H1 (cell line): ENCODE results near the gene ARFGAP3. TPM values are rescaled to one million over a fixed set of nuclear protein-coding genes. Genes with fewer than 3 reads are reported as not detected.

Source experiments
- CTCF ChIA-PET: fragments of 300-600 bp; sonication (Branson Sonifier 250); formaldehyde crosslinking; loops from one replicate; lab custom pipeline; 2021; ENCODE audit not compliant: partially characterized antibody; lab: Charles Lee
- POLR2A ChIA-PET: fragments of 300-600 bp; sonication (Branson Sonifier 250); formaldehyde crosslinking; loops from one replicate; lab custom pipeline; 2021; ENCODE audit warnings: inconsistent platforms; ENCODE audit not compliant: partially characterized antibody; lab: Charles Lee
- DNase-seq, 2 experiments: peaks; one replicate each; pipeline versions ENCODE4 v3.0.0 to v3.0.0-alpha.2; 2010 to 2022; ENCODE audit warnings: low spot score in 2 of 2, low read depth in 1 of 2, mixed read lengths in 1 of 2
- FAIRE-seq: peaks from 2 replicates; lab custom pipeline; 2011; peaks lifted over from hg19 to GRCh38; lab: Jason Lieb, UNC
- H2AFZ ChIP-seq: 2 replicates; pipeline ENCODE4 v1.8.1; 2012; ENCODE audit warnings: low read length, inconsistent platforms
- H2AK5ac ChIP-seq: 2 replicates; pipeline ENCODE4 v1.6.1; 2013; ENCODE audit warnings: low read depth, low read length
- H2BK120ac ChIP-seq: replicated peaks from 2 replicates; pipeline ENCODE3; 2013; ENCODE audit warnings: low read depth, low read length, inconsistent platforms
- H2BK12ac ChIP-seq: 2 replicates; pipeline ENCODE4 v1.6.1; 2013; ENCODE audit warnings: low read depth, low read length
- H2BK15ac ChIP-seq: 2 replicates; pipeline ENCODE4 v1.6.1; 2013; ENCODE audit warnings: low read length
- H2BK20ac ChIP-seq: 2 replicates; pipeline ENCODE4 v1.6.1; 2013; ENCODE audit warnings: low read length
- H2BK5ac ChIP-seq: 2 replicates; pipeline ENCODE4 v1.6.1; 2013; ENCODE audit warnings: low read depth, low read length
- H3K14ac ChIP-seq: 2 replicates; pipeline ENCODE4 v1.6.1; 2013; ENCODE audit warnings: inconsistent platforms; ENCODE audit not compliant: insufficient read length
- H3K18ac ChIP-seq: 2 replicates; pipeline ENCODE4 v1.6.1; 2013; ENCODE audit warnings: low read length; ENCODE audit errors: extremely low read depth
- H3K23ac ChIP-seq: 2 replicates; pipeline ENCODE4 v1.6.1; 2013; ENCODE audit warnings: inconsistent platforms; ENCODE audit not compliant: insufficient read length
- H3K23me2 ChIP-seq: 2 replicates; pipeline ENCODE4 v1.6.1; 2013; ENCODE audit warnings: low read depth, low read length
- H3K27ac ChIP-seq: 2 replicates; pipeline ENCODE4 v1.6.1; 2011; ENCODE audit warnings: low read depth, low read length, inconsistent platforms
- H3K27me3 ChIP-seq, 4 experiments: replicated peaks in 1 of 4; 1 replicate in 1 of 4; 2 replicates in 3 of 4; pipeline versions ENCODE4 v1.6.1 to v1.8.1; 2011 to 2013; ENCODE audit warnings: low read length in 3 of 4, mild to moderate bottlenecking in 3 of 4, inconsistent platforms in 2 of 4, mixed read lengths in 2 of 4, moderate library complexity in 1 of 4; ENCODE audit not compliant: control insufficient read depth in 3 of 4, insufficient read depth in 3 of 4; ENCODE audit errors: extremely low read depth in 1 of 4
- H3K36me3 ChIP-seq, 4 experiments: 2 replicates each; pipeline versions ENCODE4 v1.6.1 to v1.8.1; 2011 to 2013; ENCODE audit warnings: mild to moderate bottlenecking in 4 of 4, low read length in 3 of 4, moderate library complexity in 2 of 4, control low read depth in 1 of 4, inconsistent platforms in 1 of 4; ENCODE audit not compliant: insufficient read depth in 4 of 4, control insufficient read depth in 2 of 4
- H3K4ac ChIP-seq: replicated peaks from 2 replicates; pipeline ENCODE3; 2013; ENCODE audit warnings: low read length, low read depth, mixed read lengths, inconsistent platforms; ENCODE audit not compliant: insufficient read length
- H3K4me1 ChIP-seq, 4 experiments: replicated peaks in 1 of 4; 1 replicate in 1 of 4; 2 replicates in 3 of 4; pipeline versions ENCODE4 v1.6.1 to v1.8.1; 2011 to 2013; ENCODE audit warnings: low read length in 3 of 4, inconsistent platforms in 2 of 4, mixed read lengths in 1 of 4; ENCODE audit not compliant: insufficient read depth in 4 of 4, control insufficient read depth in 3 of 4
- H3K4me2 ChIP-seq, 2 experiments: 2 replicates each; pipeline versions ENCODE4 v1.6.1 to v1.8.1; 2011 to 2013; ENCODE audit warnings: low read depth in 2 of 2, low read length in 2 of 2, control low read depth in 1 of 2, inconsistent platforms in 1 of 2, mild to moderate bottlenecking in 1 of 2; ENCODE audit not compliant: insufficient read depth in 1 of 2
- H3K4me3 ChIP-seq, 4 experiments: fragments of 200-600, 300-600 bp in 1 of 4; sonication (generic), shearing (Covaris generic), sonication (Bioruptor Twin) in 1 of 4; 2 replicates each; pipeline versions ENCODE4 v1.5.1 to v1.8.1; 2011 to 2016; ENCODE audit warnings: low read length in 4 of 4, low read depth in 3 of 4, control low read depth in 2 of 4, inconsistent platforms in 2 of 4, mild to moderate bottlenecking in 2 of 4, mixed read lengths in 1 of 4, moderate library complexity in 1 of 4; ENCODE audit not compliant: insufficient read depth in 2 of 4; ENCODE audit errors: extremely low read depth in 1 of 4
- H3K56ac ChIP-seq: replicated peaks from 2 replicates; pipeline ENCODE3; 2013; ENCODE audit warnings: low read depth, mild to moderate bottlenecking, mixed read lengths, low read length, inconsistent platforms; ENCODE audit not compliant: insufficient read length
- H3K79me1 ChIP-seq: 2 replicates; pipeline ENCODE4 v1.6.1; 2013; ENCODE audit warnings: low read depth, low read length, control low read depth
- H3K79me2 ChIP-seq, 2 experiments: 2 replicates each; pipeline versions ENCODE4 v1.6.1 to v1.8.1; 2012 to 2013; ENCODE audit warnings: low read length in 2 of 2, mild to moderate bottlenecking in 2 of 2, inconsistent platforms in 1 of 2; ENCODE audit not compliant: insufficient read depth in 2 of 2, control insufficient read depth in 1 of 2
- H3K9ac ChIP-seq, 4 experiments: replicated peaks in 1 of 4; 1 replicate in 1 of 4; 2 replicates in 3 of 4; pipeline versions ENCODE4 v1.6.1 to v1.8.1; 2011 to 2013; ENCODE audit warnings: low read depth in 3 of 4, low read length in 3 of 4, control low read depth in 2 of 4, mild to moderate bottlenecking in 2 of 4, moderate library complexity in 2 of 4, inconsistent platforms in 1 of 4; ENCODE audit errors: extremely low read depth in 1 of 4
- H3K9me3 ChIP-seq, 2 experiments: 2 replicates each; pipeline versions ENCODE4 v1.6.1 to v1.8.1; 2012 to 2013; ENCODE audit warnings: mild to moderate bottlenecking in 2 of 2, moderate library complexity in 2 of 2, control low read depth in 1 of 2, inconsistent platforms in 1 of 2, low read depth in 1 of 2, low read length in 1 of 2, mixed read lengths in 1 of 2; ENCODE audit not compliant: insufficient read depth in 2 of 2
- H4K20me1 ChIP-seq, 2 experiments: replicated peaks in 1 of 2; 2 replicates each; pipeline versions ENCODE3 to v1.8.1; 2011 to 2013; ENCODE audit warnings: inconsistent platforms in 2 of 2, low read length in 2 of 2, mild to moderate bottlenecking in 1 of 2; ENCODE audit not compliant: insufficient read depth in 2 of 2, control insufficient read depth in 1 of 2
- H4K5ac ChIP-seq: 2 replicates; pipeline ENCODE4 v1.6.1; 2013; ENCODE audit warnings: low read length, low read depth, mixed read lengths, inconsistent platforms; ENCODE audit not compliant: insufficient read length
- H4K8ac ChIP-seq: 2 replicates; pipeline ENCODE4 v1.8.0; 2013; ENCODE audit warnings: mild to moderate bottlenecking, moderate library complexity, low read length, inconsistent platforms; ENCODE audit not compliant: insufficient read depth; ENCODE audit errors: extremely low read depth
- H4K91ac ChIP-seq: replicated peaks from 2 replicates; pipeline ENCODE3; 2013; ENCODE audit warnings: low read length, mixed read lengths, inconsistent platforms; ENCODE audit not compliant: insufficient read length
- BRCA1 ChIP-seq: IDR thresholded peaks from 2 replicates; pipeline ENCODE4 v1.6.1; 2012; ENCODE audit warnings: low read depth, low read length, improper control_type of control experiment
- CBX5 ChIP-seq: fragments of 300-800, 300-1000 bp; sonication (generic); IDR thresholded peaks from 2 replicates; pipeline ENCODE4 v1.7.1; 2016; ENCODE audit warnings: antibody characterized with exemption, low read length, low read depth
- CBX8 ChIP-seq: fragments of 300-800, 300-1000 bp; sonication (generic); IDR thresholded peaks from 2 replicates; pipeline ENCODE4 v1.7.1; 2016; ENCODE audit warnings: low read depth, low read length, borderline replicate concordance
- CREB1 ChIP-seq: IDR thresholded peaks from 2 replicates; pipeline ENCODE4 v1.6.1; 2012; ENCODE audit warnings: inconsistent platforms
- FOSL1 ChIP-seq: IDR thresholded peaks from 2 replicates; pipeline ENCODE4 v1.6.1; 2011; ENCODE audit warnings: mild to moderate bottlenecking, low read depth, low read length, moderate library complexity; ENCODE audit not compliant: insufficient read depth
- JUN ChIP-seq: IDR thresholded peaks from 2 replicates; pipeline ENCODE4 v1.6.1; 2011; ENCODE audit warnings: low read depth, mild to moderate bottlenecking, improper control_type of control experiment, low read length
- MAX ChIP-seq: IDR thresholded peaks from 2 replicates; pipeline ENCODE4 v1.6.1; 2012; ENCODE audit warnings: inconsistent platforms
- POLR2A ChIP-seq, 2 experiments: IDR thresholded peaks; 1 replicate in 1 of 2; 2 replicates in 1 of 2; pipeline ENCODE4 v1.6.1; 2011; ENCODE audit warnings: low read depth in 2 of 2, low read length in 2 of 2, mild to moderate bottlenecking in 2 of 2; ENCODE audit errors: control extremely low read depth in 1 of 2
- POU5F1 ChIP-seq: IDR thresholded peaks from 2 replicates; pipeline ENCODE4 v1.6.1; 2011; ENCODE audit warnings: low read depth, mild to moderate bottlenecking, low read length, moderate library complexity
- RXRA ChIP-seq: IDR thresholded peaks from 2 replicates; pipeline ENCODE4 v1.6.1; 2011; ENCODE audit warnings: low read depth, mild to moderate bottlenecking, low read length, moderate library complexity; ENCODE audit not compliant: insufficient read depth
- TCF12 ChIP-seq: IDR thresholded peaks from 2 replicates; pipeline ENCODE4 v1.6.1; 2011; ENCODE audit warnings: low read depth, mild to moderate bottlenecking, low read length
- WGBS, 2 experiments: shearing (Covaris generic) in 1 of 2; methylation state at CpG; one replicate each; pipeline versions ENCODE4 v1.1.6 to v1.1.7; 2013 to 2015; ENCODE audit warnings: low lambda C conversion rate in 2 of 2, mixed read lengths in 2 of 2, inconsistent platforms in 1 of 2, low coverage in 1 of 2, missing lambda C conversion rate in 1 of 2; ENCODE audit not compliant: insufficient replicate concordance in 2 of 2, insufficient coverage in 1 of 2, insufficient read length in 1 of 2; ENCODE audit errors: extremely low coverage in 1 of 2, missing lambda C conversion rate in 1 of 2; 5-methylcytosine and 5-hydroxymethylcytosine counted together
- polyA plus RNA-seq, 7 experiments: library from polyadenylated mRNA; depleted of rRNA in 3 of 7; stranded (reverse) in 5 of 7; unstranded in 2 of 7; fragments of >200 nt in 5 of 7; fragments of 200-250 nt in 2 of 7; gene quantifications; 1 replicate in 5 of 7; 2 replicates in 1 of 7; 4 replicates in 1 of 7; pipeline versions ENCODE4 v1.2.1 to v1.2.3, GENCODE V29; 2011 to 2013; ENCODE audit warnings: missing spikeins in 2 of 7, mixed read lengths in 2 of 7
- total RNA-seq: library from RNA; stranded (reverse); fragmentation: NEBNext Ultra II Directional; extraction: Animal tissue kit (Norgen Biotek cat#: 25700); gene quantifications from 2 replicates; pipeline ENCODE4 v1.2.1, GENCODE V29; 2021
- TF ChIP-seq, protein P1 (sequence below): IDR thresholded peaks from 2 replicates; pipeline ENCODE4 v1.6.1; 2012; ENCODE audit warnings: low read length, inconsistent platforms

The ARFGAP3 gene
- total and polyA plus RNA-seq, 2 of the 8 experiments (the other 6 are each of a cell fraction or from before 2014, with no cell fraction given), result 9.7 to 16.0 TPM

GRCh38 chr22:42825796-42826195 lies 31.3 kb downstream of the ARFGAP3 start:
- H3K36me3 ChIP-seq, result no peaks in the 10 kb centered on the region; a peak in 1 of 8 replicates
- no peak overlapping the region for H3K14ac ChIP-seq
- H2AFZ ChIP-seq, result no peak overlapping the region
- H3K23ac ChIP-seq, result no peak overlapping the region
- no peak overlapping the region for H3K4me2 ChIP-seq
- no peak overlapping the region for H2BK120ac ChIP-seq
- H3K79me1 ChIP-seq, result no peaks in the 10 kb centered on the region
- no peak overlapping the region for H4K91ac ChIP-seq
- no peak overlapping the region for H4K5ac ChIP-seq
- no peak overlapping the region for H2BK20ac ChIP-seq
- H3K27me3 ChIP-seq, result no peaks in the 10 kb centered on the region
- FAIRE-seq (no peak), DNase-seq (no peak)
- H4K8ac ChIP-seq, result no peak overlapping the region
- 85% methylated on average over 3 of the region's 3 CpGs; no CpG with 5 or more reads in 1 of the 2 experiments for WGBS, 2 experiments
- H2AK5ac ChIP-seq, result no peak overlapping the region
- H3K4me3 ChIP-seq, result no peak overlapping the region
- POLR2A ChIA-PET, result interaction anchor here (0.6 kb wide), 1 partner anchor 105 kb away, joined by 3 read pairs; no protein-coding TSS in a partner anchor
- H3K4ac ChIP-seq, result no peak overlapping the region
- H3K27ac ChIP-seq, result no peak overlapping the region
- H3K56ac ChIP-seq, result no peak overlapping the region
- H4K20me1 ChIP-seq, result no peaks in the 10 kb centered on the region
- no peak overlapping the region for H2BK15ac ChIP-seq
- no peak overlapping the region for H2BK12ac ChIP-seq
- no peaks in the 10 kb centered on the region for H3K79me2 ChIP-seq
- peaks cover 0 to 4% of the 10 kb centered on the region in 2 experiments; a peak in 2 of 4 replicates for H3K9me3 ChIP-seq
- peaks cover 2% of the 10 kb centered on the region; the same call in 1 of the 2 replicates for H3K23me2 ChIP-seq
- no peak overlapping the region for H2BK5ac ChIP-seq
- CTCF ChIA-PET, result interaction anchor here (0.5 to 1.0 kb wide), 2 partner anchors 10 to 793 kb away, joined by 3 to 4 read pairs; no protein-coding TSS in a partner anchor
- H3K4me1 ChIP-seq, result no peaks in the 10 kb centered on the region
- H3K9ac ChIP-seq, result no peak overlapping the region
- no peak overlapping the region for H3K18ac ChIP-seq
- TF ChIP-seq CBX5 (no peak), POLR2A (IDR thresholded peaks at IDR 0.05; ENCODE audit: control extremely low read depth in 1 of 2, low read depth in 2 of 2, low read length in 2 of 2) (no peak), CBX8 (no peak), TCF12 (no peak), CREB1 (no peak), POU5F1 (no peak), JUN (no peak), BRCA1 (no peak), RXRA (no peak), FOSL1 (no peak), MAX (no peak)
- TF ChIP-seq, protein P1, sequence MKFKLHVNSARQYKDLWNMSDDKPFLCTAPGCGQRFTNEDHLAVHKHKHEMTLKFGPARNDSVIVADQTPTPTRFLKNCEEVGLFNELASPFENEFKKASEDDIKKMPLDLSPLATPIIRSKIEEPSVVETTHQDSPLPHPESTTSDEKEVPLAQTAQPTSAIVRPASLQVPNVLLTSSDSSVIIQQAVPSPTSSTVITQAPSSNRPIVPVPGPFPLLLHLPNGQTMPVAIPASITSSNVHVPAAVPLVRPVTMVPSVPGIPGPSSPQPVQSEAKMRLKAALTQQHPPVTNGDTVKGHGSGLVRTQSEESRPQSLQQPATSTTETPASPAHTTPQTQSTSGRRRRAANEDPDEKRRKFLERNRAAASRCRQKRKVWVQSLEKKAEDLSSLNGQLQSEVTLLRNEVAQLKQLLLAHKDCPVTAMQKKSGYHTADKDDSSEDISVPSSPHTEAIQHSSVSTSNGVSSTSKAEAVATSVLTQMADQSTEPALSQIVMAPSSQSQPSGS, result no peak
- TF ChIP-seq, all 59 proteins: peak for 0
